ENCODE results near the gene CUL1.

The CUL1 gene

GRCh38 chr7:148698397-148699023, at the start of gene CUL1:
TSS of gene CUL1 (plus strand) at chr7:148698903. CDS start at chr7:148730123, 31,220 bp downstream.
- DNase-seq = peak; percentile 40

GRCh38 chr7:148650232-148650858, 48.4 kb upstream of the CUL1 start:
- no peak for DNase-seq

DNA sequence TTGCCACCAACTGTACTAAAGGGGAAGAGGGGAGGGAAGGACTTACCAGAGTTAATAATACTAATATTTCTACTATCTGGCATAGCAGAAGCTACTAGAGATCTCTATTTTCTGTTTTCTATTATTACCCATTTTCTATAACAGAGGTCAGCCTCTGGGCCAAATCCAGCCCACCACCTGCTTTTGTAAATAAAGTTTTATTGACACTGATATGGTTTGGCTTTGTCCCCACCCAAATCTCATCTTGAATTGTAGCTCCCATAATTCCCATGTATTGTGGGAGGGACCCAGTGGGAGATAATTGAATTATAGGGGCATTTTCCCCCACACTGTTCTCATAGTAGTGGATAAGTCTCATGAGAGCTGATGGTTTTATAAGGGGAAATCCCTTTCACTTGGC, 45.9 kb upstream of the CUL1 start:
- no peak for DNase-seq

DNA sequence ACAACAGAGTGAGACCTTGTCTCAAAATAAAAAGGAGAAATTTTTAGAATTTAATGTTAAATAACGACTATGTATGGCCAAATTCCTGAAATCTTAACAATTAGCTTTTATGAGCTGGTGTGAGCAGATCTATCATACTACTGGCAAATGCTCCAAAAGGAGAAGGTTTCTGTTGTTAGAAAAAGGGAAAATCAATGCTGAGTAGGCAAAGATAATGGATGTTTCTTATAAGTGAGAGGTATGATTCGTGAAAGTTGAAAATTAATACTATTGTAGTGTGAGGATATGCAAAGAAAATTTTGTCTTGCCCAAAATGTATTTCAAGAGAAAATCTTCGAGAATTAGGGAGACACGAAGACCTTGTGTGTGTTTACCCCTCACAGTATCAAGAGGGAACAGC, 40.8 kb upstream of the CUL1 start:
- no peak for DNase-seq

- DNase-seq = no peak
Measured at GRCh38 chr7:148661471-148661870, 37.2 kb upstream of the CUL1 start.

- no peak for DNase-seq
Measured at GRCh38 chr7:148662646-148663045, 36.1 kb upstream of the CUL1 start.

GRCh38 chr7:148664324-148664723, 34.4 kb upstream of the CUL1 start:
- DNase-seq = no peak

GRCh38 chr7:148665221-148665620, 33.5 kb upstream of the CUL1 start:
- no peak for DNase-seq

DNA sequence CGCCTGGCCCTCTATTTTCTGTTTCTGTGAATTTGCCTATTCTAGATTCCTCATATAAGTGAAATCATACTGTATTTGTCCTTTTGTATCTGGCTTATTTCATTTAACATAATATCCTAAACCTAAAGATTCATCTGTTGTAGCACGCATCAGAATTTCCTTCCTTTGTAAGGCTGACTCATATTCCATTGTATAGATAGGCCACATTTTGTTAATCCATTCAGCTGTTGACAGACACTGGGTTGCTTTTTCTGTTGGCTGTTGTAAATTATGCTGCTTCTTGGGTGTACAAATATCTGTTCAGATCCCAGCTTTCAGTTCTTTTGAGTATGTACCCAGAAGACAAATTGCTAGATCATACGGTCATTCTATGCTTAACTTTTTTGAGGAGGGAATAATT, 28.8 kb upstream of the CUL1 start:
- no peak for DNase-seq

- DNase-seq = no peak
Measured at GRCh38 chr7:148670374-148670773, 28.3 kb upstream of the CUL1 start.

GRCh38 chr7:148670807-148671206, 27.9 kb upstream of the CUL1 start:
- DNase-seq = no peak

- no peak for DNase-seq
Measured at GRCh38 chr7:148672041-148672440, 26.7 kb upstream of the CUL1 start.

- no peak for DNase-seq
Measured at GRCh38 chr7:148674689-148675088, 24.0 kb upstream of the CUL1 start.

DNA sequence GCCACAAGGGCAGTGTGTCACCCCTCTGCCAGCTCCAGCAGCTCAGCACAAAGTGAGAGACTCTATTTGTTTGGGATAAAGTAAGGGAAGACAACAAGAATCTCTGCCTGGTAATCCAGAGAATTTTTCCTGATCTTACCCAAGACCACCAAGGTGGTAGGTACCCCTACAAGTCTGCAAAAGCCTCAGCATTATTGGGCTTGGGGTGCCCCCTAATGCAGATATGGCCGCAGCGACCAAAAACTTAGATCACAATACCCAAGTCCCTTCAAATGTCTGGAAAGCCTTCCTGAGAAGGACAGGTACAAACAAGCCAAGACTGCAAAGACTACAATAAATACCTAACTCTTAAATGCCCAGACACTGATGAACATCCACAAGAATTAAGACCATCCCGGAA, 22.4 kb upstream of the CUL1 start:
- DNase-seq = no peak

DNA sequence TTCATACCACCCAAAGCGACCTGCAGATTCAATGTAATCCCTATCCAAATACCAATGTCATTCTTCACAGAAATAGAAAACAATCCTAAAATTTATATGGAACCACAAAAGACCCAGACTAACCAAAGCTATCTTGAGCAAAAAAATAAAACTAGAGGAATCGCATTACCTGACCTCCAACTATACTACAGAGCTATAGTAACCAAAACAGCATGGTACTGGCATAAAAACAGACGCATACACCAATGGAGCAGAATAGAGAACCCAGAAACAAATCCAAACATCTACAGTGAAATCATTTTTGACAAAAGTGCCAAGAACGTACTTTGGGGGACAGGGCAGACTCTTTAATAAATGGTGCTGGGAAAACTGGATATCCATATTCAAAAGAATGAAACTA, 16.9 kb upstream of the CUL1 start:
- DNase-seq = no peak

- DNase-seq = no peak
Measured at GRCh38 chr7:148684289-148684830, 14.3 kb upstream of the CUL1 start.

GRCh38 chr7:148686312-148686937, 12.3 kb upstream of the CUL1 start:
- DNase-seq = no peak

DNA sequence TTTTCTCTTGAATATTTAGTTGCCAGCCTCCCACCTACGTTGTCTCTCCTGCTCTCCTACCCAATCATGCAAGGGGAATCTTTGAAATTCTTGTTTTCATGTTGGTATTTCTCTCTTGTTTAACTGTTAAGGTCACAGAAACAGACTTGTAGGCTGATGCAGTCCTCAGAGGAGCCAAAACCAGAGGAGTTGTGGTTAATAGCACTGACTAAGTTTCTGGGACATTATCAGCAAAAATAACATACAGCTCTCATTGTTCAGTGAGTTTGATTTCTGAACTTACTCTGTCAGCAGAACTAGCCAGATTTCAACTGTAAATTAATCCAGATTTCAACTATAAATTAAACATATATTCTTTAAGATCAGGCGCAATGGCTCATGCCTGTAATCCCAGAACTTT, 11.1 kb upstream of the CUL1 start:
- DNase-seq = no peak

GRCh38 chr7:148688526-148688925, 10.2 kb upstream of the CUL1 start:
- DNase-seq = no peak

- DNase-seq = no peak
Measured at GRCh38 chr7:148693651-148694050, 5.1 kb upstream of the CUL1 start.

DNA sequence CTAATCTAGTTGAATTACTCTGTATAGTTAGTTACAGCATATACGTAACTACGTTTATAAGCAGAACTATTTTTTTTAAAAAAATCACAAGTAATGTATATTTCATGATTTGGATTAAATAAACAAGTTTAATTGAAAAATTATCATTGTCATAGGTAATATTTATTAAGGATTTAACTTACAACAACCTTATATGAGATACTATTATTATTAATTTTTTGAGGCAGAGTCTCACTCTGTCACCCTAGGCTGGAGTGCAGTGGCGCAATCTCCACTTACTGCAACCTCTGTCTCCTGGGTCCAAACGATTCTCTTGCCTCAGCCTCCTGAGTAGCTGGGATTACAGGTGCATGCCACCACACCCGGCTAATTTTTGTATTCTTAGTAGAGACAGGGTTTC, 4.1 kb upstream of the CUL1 start:
- DNase-seq = no peak

- no peak for DNase-seq
Measured at GRCh38 chr7:148695953-148696352, 2.8 kb upstream of the CUL1 start.

DNA sequence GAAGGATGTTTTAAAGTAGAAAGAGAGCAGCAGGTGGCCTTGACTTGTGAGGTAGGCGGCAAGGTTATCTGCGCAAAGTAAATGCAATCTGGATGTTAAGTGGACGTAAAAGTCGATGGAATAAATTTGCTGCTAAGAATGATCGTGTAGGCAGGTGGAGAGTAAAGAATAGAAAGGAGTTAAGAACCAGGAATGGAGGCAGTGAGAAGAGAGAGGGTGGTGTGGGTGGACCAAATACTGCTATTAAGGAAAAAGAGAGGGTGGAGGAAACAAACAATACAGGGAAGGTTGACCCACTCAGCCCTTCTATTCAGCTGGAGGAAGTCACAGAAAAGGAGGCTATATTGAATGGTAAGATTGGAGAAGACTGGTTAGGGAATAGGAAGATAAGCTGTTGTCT, 1.9 kb upstream of the CUL1 start:
- no peak for DNase-seq

- no peak for DNase-seq
Measured at GRCh38 chr7:148697256-148698006, 1.3 kb upstream of the CUL1 start.
